ENCODE data around the gene RND1. TPM values are rescaled to one million over a fixed set of nuclear protein-coding genes. Genes with fewer than 3 reads are reported as not detected.

Gene RND1
- total RNA-seq, 1 experiment from 2014 or later, result 5.1 TPM

- Histone ChIP-seq H3K4me1 (peaks cover 21% of the 10 kb centered on the region), H3K27me3 (replicated peaks; ENCODE audit: control insufficient read depth, insufficient read depth, low read length) (no peaks in the 10 kb centered on the region), H3K36me3 (ENCODE audit: control insufficient read depth, insufficient read depth, low read length) (no peaks in the 10 kb centered on the region), H3K4me3 (ENCODE audit: low read depth, low read length) (peak overlapping the region; percentile 91), H3K9me3 (no peaks in the 10 kb centered on the region)
- Mint-ChIP-seq H3K9me3 (ENCODE audit: unreplicated experiment) (no peaks in the 10 kb centered on the region), H3K36me3 (ENCODE audit: insufficient read depth, unreplicated experiment) (peaks cover 1% of the 10 kb centered on the region), H3K27ac (ENCODE audit: unreplicated experiment) (peak overlapping the region; percentile 27), H3K27me3 (ENCODE audit: insufficient read depth, unreplicated experiment) (no peaks in the 10 kb centered on the region), H3K4me3 (ENCODE audit: unreplicated experiment) (peak overlapping the region; percentile 97), H3K4me1 (ENCODE audit: low read depth, unreplicated experiment) (peaks cover 18% of the 10 kb centered on the region)
- BruUV-seq (replicated peaks), result no TSS peak
- intact Hi-C loops (cut with micrococcal nuclease; ENCODE audit: unreplicated experiment), result loop anchor here (1.0 to 2.0 kb wide), 2 partner anchors 24 to 39 kb away; partner anchors contain the start of genes ADCY6 and DDX23
- TF ChIP-seq CTCF (IDR thresholded peaks at IDR 0.05; ENCODE audit: insufficient read depth in 1 of 2, low read depth in 1 of 2, low read length in 1 of 2, severe bottlenecking in 1 of 2, unreplicated experiment in 1 of 2), result no peak
- DNase-seq, result no peak
- CTCF ChIA-PET, result interaction anchor here (0.5 to 2.1 kb wide), 6 partner anchors 8 to 70 kb away, joined by 3 to 18 read pairs (median 6); partner anchors contain the start of gene ADCY6
- POLR2A ChIA-PET, result interaction anchor here (1.8 kb wide), 1 partner anchor 25 kb away, joined by 11 read pairs; the partner anchor contains the start of gene ADCY6
Observed at GRCh38 chr12:48813465-48814261, 52.0 kb downstream of the RND1 start.

GRCh38 chr12:48812389-48812788 lies 53.3 kb downstream of the RND1 start:
- DNase-seq, result no peak
- no TSS peak for BruUV-seq (replicated peaks)
- Histone ChIP-seq H3K4me1 (peaks cover 15% of the 10 kb centered on the region), H3K27me3 (replicated peaks; ENCODE audit: control insufficient read depth, insufficient read depth, low read length) (no peaks in the 10 kb centered on the region), H3K36me3 (ENCODE audit: control insufficient read depth, insufficient read depth, low read length) (no peaks in the 10 kb centered on the region), H3K9me3 (no peaks in the 10 kb centered on the region), H3K4me3 (ENCODE audit: low read depth, low read length) (no peak overlapping the region)
- CTCF ChIA-PET, result interaction anchor here (1.4 kb wide), 1 partner anchor 59 kb away, joined by 5 read pairs; no protein-coding TSS in a partner anchor
- no peak for TF ChIP-seq CTCF (IDR thresholded peaks at IDR 0.05; ENCODE audit: insufficient read depth in 1 of 2, low read depth in 1 of 2, low read length in 1 of 2, severe bottlenecking in 1 of 2, unreplicated experiment in 1 of 2)
- POLR2A ChIA-PET, result no interaction called here
- Mint-ChIP-seq H3K4me3 (ENCODE audit: unreplicated experiment) (no peak overlapping the region), H3K27me3 (ENCODE audit: insufficient read depth, unreplicated experiment) (no peaks in the 10 kb centered on the region), H3K9me3 (ENCODE audit: unreplicated experiment) (no peaks in the 10 kb centered on the region), H3K27ac (ENCODE audit: unreplicated experiment) (no peak overlapping the region), H3K36me3 (ENCODE audit: insufficient read depth, unreplicated experiment) (no peaks in the 10 kb centered on the region), H3K4me1 (ENCODE audit: low read depth, unreplicated experiment) (peaks cover 18% of the 10 kb centered on the region)
- intact Hi-C loops (cut with micrococcal nuclease; ENCODE audit: unreplicated experiment), result no loop called here

- H3K27ac Mint-ChIP-seq (ENCODE audit: unreplicated experiment), result peak overlapping the region; percentile 71
- H3K9me3 Mint-ChIP-seq (ENCODE audit: unreplicated experiment), result no peaks in the 10 kb centered on the region
- peaks cover 17% of the 10 kb centered on the region for H3K4me1 Mint-ChIP-seq (ENCODE audit: low read depth, unreplicated experiment)
- H3K36me3 Mint-ChIP-seq (ENCODE audit: insufficient read depth, unreplicated experiment), result peaks cover 4% of the 10 kb centered on the region
- BruUV-seq (replicated peaks), result no TSS peak
- intact Hi-C loops (cut with micrococcal nuclease; ENCODE audit: unreplicated experiment), result no loop called here
- H3K27me3 Mint-ChIP-seq (ENCODE audit: insufficient read depth, unreplicated experiment), result no peaks in the 10 kb centered on the region
- Histone ChIP-seq H3K27me3 (replicated peaks; ENCODE audit: control insufficient read depth, insufficient read depth, low read length) (no peaks in the 10 kb centered on the region), H3K4me3 (ENCODE audit: low read depth, low read length) (no peak overlapping the region), H3K4me1 (peaks cover 10% of the 10 kb centered on the region), H3K9me3 (no peaks in the 10 kb centered on the region), H3K36me3 (ENCODE audit: control insufficient read depth, insufficient read depth, low read length) (no peaks in the 10 kb centered on the region)
- POLR2A ChIA-PET, result no interaction called here
- no peak overlapping the region for H3K4me3 Mint-ChIP-seq (ENCODE audit: unreplicated experiment)
- no peak for DNase-seq
- no peak for TF ChIP-seq CTCF (IDR thresholded peaks at IDR 0.05; ENCODE audit: insufficient read depth in 1 of 2, low read depth in 1 of 2, low read length in 1 of 2, severe bottlenecking in 1 of 2, unreplicated experiment in 1 of 2)
- CTCF ChIA-PET, result interaction anchor here (0.5 to 1.4 kb wide), 2 partner anchors 58 to 115 kb away, joined by 5 to 7 read pairs; no protein-coding TSS in a partner anchor
Observed at GRCh38 chr12:48811437-48812090, 54.1 kb downstream of the RND1 start.
